Activated B cell treated with CpG ODN at 0.5 μM for 24 hours (primary cell): ENCODE data around the gene NCK1. TPM values are rescaled to one million over a fixed set of nuclear protein-coding genes. Genes with fewer than 3 reads are reported as not detected.

Source experiments
- ATAC-seq: fragments of 200-7000 bp; cut with Tn5 transposase; one replicate; pipeline ENCODE4 v1.10.0; 2021; ENCODE audit warnings: low read depth, mild to moderate bottlenecking, moderate library complexity
- CTCF ChIA-PET: fragments of 350-600 bp; sonication (Branson Sonifier 250); formaldehyde crosslinking; loops from one replicate; lab custom pipeline; 2021; ENCODE audit warnings: antibody characterized with exemption; lab: Charles Lee
- POLR2A ChIA-PET: fragments of 350-600 bp; sonication (Branson Sonifier 250); formaldehyde crosslinking; loops from one replicate; lab custom pipeline; 2021; ENCODE audit warnings: antibody characterized with exemption; lab: Charles Lee
- DNase-seq: peaks from one replicate; pipeline ENCODE4 v3.0.0; 2022
- H3K27ac Mint-ChIP-seq: one replicate; pipeline ENCODE4 v1.8.0; 2020; ENCODE audit warnings: mixed read lengths
- H3K27me3 Mint-ChIP-seq: one replicate; pipeline ENCODE4 v1.8.0; 2021; ENCODE audit warnings: mixed read lengths
- H3K36me3 Mint-ChIP-seq: one replicate; pipeline ENCODE4 v1.8.0; 2021; ENCODE audit warnings: low read depth, mixed read lengths
- H3K4me1 Mint-ChIP-seq: one replicate; pipeline ENCODE4 v1.8.0; 2021; ENCODE audit warnings: mixed read lengths
- H3K4me3 Mint-ChIP-seq: one replicate; pipeline ENCODE4 v1.8.0; 2020; ENCODE audit warnings: mild to moderate bottlenecking, mixed read lengths
- H3K9me3 Mint-ChIP-seq: one replicate; pipeline ENCODE4 v1.8.0; 2020; ENCODE audit warnings: mixed read lengths
- CTCF ChIP-seq: fragments of 200-600 bp; IDR thresholded peaks from one replicate; pipeline ENCODE4 v1.8.0; 2022; ENCODE audit warnings: antibody characterized with exemption, mild to moderate bottlenecking
- intact Hi-C: fragments of 100-400 bp; cut with micrococcal nuclease; formaldehyde crosslinking; loops from one replicate; pipeline ENCODE4 v1.15.1; 2024
- total RNA-seq: library from RNA; stranded (reverse); gene quantifications from 2 replicates; pipeline ENCODE4 v1.2.3, GENCODE V29; 2022

The NCK1 gene
- total RNA-seq, 1 donor from 2014 or later: 29.7 TPM

- ChIA-PET CTCF (interaction anchor here (1.0 kb wide), 1 partner anchor 186 kb away, joined by 5 read pairs; the partner anchor contains the start of gene STAG1), POLR2A (interaction anchor here (0.5 to 1.0 kb wide), 2 partner anchors 25 to 77 kb away, joined by 3 read pairs; partner anchors contain the start of gene NCK1)
- no peak overlapping the region for H3K4me3 Mint-ChIP-seq
- H3K36me3 Mint-ChIP-seq: peaks cover 37% of the 10 kb centered on the region
- no peaks in the 10 kb centered on the region for H3K27me3 Mint-ChIP-seq
- peaks cover 64% of the 10 kb centered on the region for H3K4me1 Mint-ChIP-seq
- peaks cover 8% of the 10 kb centered on the region for H3K9me3 Mint-ChIP-seq
- intact Hi-C loops: loop anchor here (5.0 kb wide), 1 partner anchor 41 kb away; no protein-coding TSS in a partner anchor
- no peak for DNase-seq
- no peak overlapping the region for H3K27ac Mint-ChIP-seq
- TF ChIP-seq CTCF: no peak
- ATAC-seq: no peak
Measured at GRCh38 chr3:136938334-136938733, 76.3 kb downstream of the NCK1 start.

GRCh38 chr3:136939489-136939888, 77.5 kb downstream of the NCK1 start:
- intact Hi-C loops: loop anchor here (5.0 kb wide), 1 partner anchor 42 kb away; no protein-coding TSS in a partner anchor
- H3K4me3 Mint-ChIP-seq: no peak overlapping the region

GRCh38 chr3:136942803-136943202, 80.8 kb downstream of the NCK1 start:
- POLR2A ChIA-PET: no interaction called here
- Mint-ChIP-seq H3K36me3 (peaks cover 23% of the 10 kb centered on the region), H3K4me1 (peaks cover 45% of the 10 kb centered on the region)

More at GRCh38 chr3:136939489-136939888, 77.5 kb downstream of the NCK1 start:
- peaks cover 8% of the 10 kb centered on the region for H3K9me3 Mint-ChIP-seq
- ATAC-seq (no peak), DNase-seq (no peak)
- ChIA-PET POLR2A (no interaction called here), CTCF (interaction anchor here (1.0 kb wide), 1 partner anchor 187 kb away, joined by 5 read pairs; the partner anchor contains the start of gene STAG1)
- no peak for TF ChIP-seq CTCF
- peaks cover 28% of the 10 kb centered on the region for H3K36me3 Mint-ChIP-seq
- peak overlapping the region; percentile 19 for H3K27ac Mint-ChIP-seq
- peaks cover 54% of the 10 kb centered on the region for H3K4me1 Mint-ChIP-seq
- no peaks in the 10 kb centered on the region for H3K27me3 Mint-ChIP-seq

GRCh38 chr3:136943436-136943835, 81.4 kb downstream of the NCK1 start:
- CTCF ChIA-PET: no interaction called here

More at GRCh38 chr3:136942803-136943202, 80.8 kb downstream of the NCK1 start:
- H3K27ac Mint-ChIP-seq: no peak overlapping the region
- TF ChIP-seq CTCF: no peak
- H3K9me3 Mint-ChIP-seq: no peaks in the 10 kb centered on the region
- DNase-seq (no peak), ATAC-seq (no peak)
- intact Hi-C loops: no loop called here
- no peak overlapping the region for H3K4me3 Mint-ChIP-seq
- CTCF ChIA-PET: interaction anchor here (0.8 kb wide), 1 partner anchor 71 kb away, joined by 3 read pairs; no protein-coding TSS in a partner anchor
- H3K27me3 Mint-ChIP-seq: no peaks in the 10 kb centered on the region

More at GRCh38 chr3:136943436-136943835, 81.4 kb downstream of the NCK1 start:
- TF ChIP-seq CTCF: no peak
- DNase-seq (no peak), ATAC-seq (no peak)
- Mint-ChIP-seq H3K36me3 (peaks cover 27% of the 10 kb centered on the region), H3K27me3 (no peaks in the 10 kb centered on the region), H3K4me3 (no peak overlapping the region), H3K9me3 (no peaks in the 10 kb centered on the region), H3K27ac (no peak overlapping the region), H3K4me1 (peaks cover 44% of the 10 kb centered on the region)
- POLR2A ChIA-PET: no interaction called here
- intact Hi-C loops: no loop called here
